D721Med (cell line): Measurements from ENCODE around the gene DCUN1D3.
"Not testable (repeated sequence)": the region's sequence is repeated elsewhere in the genome, so short reads cannot be mapped to it uniquely, and the experiment has no call there.

Experiments used
- DNase-seq: peaks from one replicate; pipeline ENCODE4 v3.0.0; 2011; ENCODE audit warnings: low spot score; ENCODE audit not compliant: insufficient read length
- FAIRE-seq: peaks from 2 replicates; lab custom pipeline; 2011; peaks lifted over from hg19 to GRCh38; lab: Jason Lieb, UNC
- CTCF ChIP-seq: IDR thresholded peaks from 2 replicates; pipeline ENCODE4 v1.5.1; 2012; ENCODE audit warnings: mild to moderate bottlenecking, control low read depth; ENCODE audit not compliant: insufficient read depth; ENCODE audit errors: missing control alignments

Gene DCUN1D3

GRCh38 chr16:20812510-20812909 is 87.6 kb downstream of the DCUN1D3 start:
- DNase-seq, result no peak
- FAIRE-seq, result no peak
- no peak for TF ChIP-seq CTCF

DNA sequence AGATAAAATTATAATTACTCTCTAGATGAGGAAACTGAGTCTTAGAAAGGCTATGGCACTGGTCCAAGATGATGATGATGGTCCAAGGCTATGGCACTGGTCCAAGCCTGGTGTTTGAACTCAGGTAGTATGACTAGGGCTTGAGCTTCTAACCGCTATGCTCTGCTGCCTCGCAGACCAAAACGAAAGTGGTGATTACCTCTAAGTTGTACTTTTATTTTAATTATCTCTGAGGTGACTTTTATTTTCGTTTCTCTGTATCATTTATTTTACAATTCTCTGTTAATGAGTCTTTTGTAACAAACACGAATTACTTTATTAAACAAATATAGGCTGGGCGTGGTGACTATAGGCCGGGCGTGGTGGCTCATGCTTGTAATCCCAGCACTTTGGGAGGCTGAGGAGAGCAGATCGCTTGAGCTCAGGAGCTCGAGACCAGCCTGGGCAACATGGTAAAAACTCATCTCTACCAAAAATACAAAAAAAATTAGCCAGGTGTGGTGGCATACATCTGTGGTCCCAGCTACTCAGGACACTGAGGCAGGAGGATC is 88.2 kb downstream of the DCUN1D3 start:
- no peak for TF ChIP-seq CTCF
- FAIRE-seq (no peak), DNase-seq (no peak)

- DNase-seq (no peak), FAIRE-seq (no peak)
- TF ChIP-seq CTCF, result no peak
Measured at GRCh38 chr16:20807862-20808261, 92.3 kb downstream of the DCUN1D3 start.

DNA sequence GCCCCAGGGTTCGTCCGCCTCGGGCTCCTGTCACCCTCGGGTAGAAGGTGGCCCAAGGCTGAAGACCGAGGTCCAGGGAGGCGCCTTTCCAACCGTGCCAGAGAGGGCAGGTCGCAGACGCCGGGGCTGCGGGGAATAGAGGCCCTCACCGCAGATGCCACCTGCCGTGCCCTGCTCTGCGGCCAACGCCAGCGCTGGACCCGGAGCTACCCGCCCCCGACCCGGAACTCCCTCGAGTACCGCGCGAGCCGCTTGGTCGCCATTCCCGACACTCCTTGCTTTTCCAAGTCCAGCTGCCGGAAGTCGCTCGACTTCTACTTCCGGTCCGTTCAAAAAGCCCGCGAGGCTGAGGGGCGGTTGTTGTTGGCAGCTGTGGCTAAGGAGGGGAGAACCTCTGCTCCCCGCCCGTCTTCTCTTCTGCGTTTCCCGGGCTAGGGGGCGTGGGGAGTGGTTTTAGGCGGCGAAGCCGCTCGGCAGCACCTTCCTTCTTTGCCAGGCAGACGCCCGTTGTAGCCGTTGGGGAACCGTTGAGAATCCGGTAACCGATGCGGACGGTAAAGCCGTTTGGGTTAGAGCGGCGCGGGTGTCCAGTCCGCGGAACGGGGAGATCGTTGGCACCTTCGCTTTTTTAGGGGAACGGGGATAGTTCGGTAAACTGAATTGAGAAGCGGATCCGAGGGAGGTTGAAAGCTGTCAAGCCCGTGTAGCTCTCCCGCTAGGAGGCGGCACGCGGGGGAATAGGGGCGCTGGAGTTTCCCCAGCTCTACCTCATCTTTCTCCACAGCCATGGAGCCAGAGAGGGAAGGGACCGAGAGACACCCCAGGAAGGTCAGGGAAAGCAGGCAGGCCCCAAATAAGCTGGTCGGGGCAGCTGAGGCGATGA is 93.7 kb downstream of the DCUN1D3 start, which contains the start of the genes ERI2 and REXO5:
Gene ERI2, minus strand, starts transcription at position 305 of the 883 bp plus-strand sequence. Its CDS starts 42 bp downstream, at position 263.
Gene REXO5, plus strand, starts transcription at position 360 of the 883 bp plus-strand sequence. Its CDS starts 427 bp downstream, at position 787.
- DNase-seq, result peak; percentile 77
- no peak for FAIRE-seq
- TF ChIP-seq CTCF, result peak; percentile 38

DNA sequence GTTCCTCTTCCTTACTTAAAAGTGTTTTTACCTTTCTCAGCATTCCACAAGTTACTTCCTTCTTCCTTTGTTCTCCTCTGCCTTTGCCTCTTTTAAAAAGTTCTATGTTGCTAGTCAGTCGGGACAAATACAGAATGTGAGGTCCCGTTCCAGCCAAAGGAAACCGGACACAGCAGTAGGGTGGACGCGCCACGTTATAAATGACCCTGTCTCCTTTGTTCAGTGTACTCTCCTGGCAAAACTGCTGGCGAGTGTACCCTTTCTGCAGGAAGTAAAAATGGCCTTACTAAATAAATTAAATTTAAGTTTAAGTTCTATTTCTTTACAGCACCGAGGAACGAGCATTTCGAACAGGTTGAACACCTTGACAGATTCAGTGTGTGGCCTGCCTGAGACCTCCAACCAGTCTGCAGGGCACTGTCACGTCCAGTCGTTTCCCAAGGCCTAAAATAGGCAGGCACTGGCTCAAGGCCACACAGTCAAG is 94.4 kb downstream of the DCUN1D3 start:
- FAIRE-seq, DNase-seq: not testable (repeated sequence)
